K562 (cell line): Measurements from ENCODE around the gene SLIT1. TPM values are rescaled to one million over a fixed set of nuclear protein-coding genes. Genes with fewer than 3 reads are reported as not detected.

Experiments used
- ATAC-seq: fragments of 200-7000 bp; cut with Tn5 transposase; 3 replicates; pipeline ENCODE4 v1.9.1; 2020; ENCODE audit warnings: moderate library complexity
- BruUV-seq: library from RNA; stranded (reverse); fragments of 400-500 nt; replicated peaks from 2 replicates; lab custom pipeline; 2021; lab: Mats Ljungman, UMichigan
- CTCF ChIA-PET: fragments of 300-600 bp; formaldehyde crosslinking; extraction: SDS; loops from one replicate; lab custom pipeline; 2021; ENCODE audit warnings: low intra/inter-chr PET ratio; lab: Yijun Ruan, JAX
- POLR2A ChIA-PET: fragments of 300-600, 350-650 bp; sonication (Branson Sonifier 250); formaldehyde crosslinking; extraction: SDS; loops from one replicate; lab custom pipeline; 2021; ENCODE audit warnings: antibody characterized with exemption, inconsistent platforms; lab: Yijun Ruan, JAX
- DNase-seq, 4 experiments: peaks; one replicate each; pipeline versions ENCODE4 v3.0.0 to v3.0.0-alpha.2; 2011 to 2018; ENCODE audit warnings: low spot score in 3 of 4, mixed read lengths in 3 of 4; ENCODE audit errors: extremely low read depth in 1 of 4
- FAIRE-seq: peaks from 2 replicates; lab custom pipeline; 2011; peaks lifted over from hg19 to GRCh38; lab: Jason Lieb, UNC
- H2AFZ ChIP-seq: 2 replicates; pipeline ENCODE4 v1.6.0; 2011; ENCODE audit warnings: low read depth, low read length, control low read depth, inconsistent platforms
- H3K27ac ChIP-seq: fragments of 200-600 bp; 3 replicates; pipeline ENCODE4 v1.8.0; 2011; ENCODE audit warnings: low read depth, mild to moderate bottlenecking, control low read depth, inconsistent platforms, low read length, moderate library complexity, mixed read lengths; ENCODE audit errors: extremely low read depth
- H3K27me3 ChIP-seq, 2 experiments: fragments of 300-600 bp in 1 of 2; 2 replicates in 1 of 2; 3 replicates in 1 of 2; pipeline versions ENCODE4 v1.6.0 to v1.8.0; 2011; ENCODE audit warnings: inconsistent platforms in 2 of 2, low read length in 2 of 2, mild to moderate bottlenecking in 1 of 2, mixed read lengths in 1 of 2, moderate library complexity in 1 of 2; ENCODE audit not compliant: control insufficient read depth in 2 of 2, insufficient read depth in 2 of 2
- H3K36me3 ChIP-seq: fragments of 300-600 bp; 3 replicates; pipeline ENCODE4 v1.8.0; 2011; ENCODE audit warnings: mild to moderate bottlenecking, low read length, inconsistent platforms; ENCODE audit not compliant: control insufficient read depth, insufficient read depth
- H3K4me1 ChIP-seq, 2 experiments: fragments of 200-600 bp in 1 of 2; replicated peaks in 1 of 2; 2 replicates in 1 of 2; 3 replicates in 1 of 2; pipeline versions ENCODE4 v1.5.1 to v1.8.0; 2011; ENCODE audit warnings: inconsistent platforms in 2 of 2, low read length in 2 of 2, mild to moderate bottlenecking in 1 of 2, mixed read lengths in 1 of 2, moderate library complexity in 1 of 2; ENCODE audit not compliant: control insufficient read depth in 2 of 2, insufficient read depth in 2 of 2
- H3K4me2 ChIP-seq: 2 replicates; pipeline ENCODE4 v1.6.1; 2011; ENCODE audit warnings: low read length, control low read depth, inconsistent platforms, mixed read lengths; ENCODE audit not compliant: insufficient read depth
- H3K4me3 ChIP-seq: fragments of 200-600 bp; sonication (generic), shearing (Covaris generic); 2 replicates; pipeline ENCODE4 v1.5.1; 2016; ENCODE audit warnings: control low read depth, inconsistent platforms
- H3K79me2 ChIP-seq: fragments of 200-600 bp; 3 replicates; pipeline ENCODE4 v1.8.0; 2011; ENCODE audit warnings: low read length, inconsistent platforms; ENCODE audit not compliant: control insufficient read depth, insufficient read depth
- H3K9ac ChIP-seq, 2 experiments: 2 replicates each; pipeline versions ENCODE4 v1.6.0 to v1.6.1; 2011; ENCODE audit warnings: low read depth in 2 of 2, low read length in 2 of 2, control low read depth in 1 of 2, inconsistent platforms in 1 of 2, mild to moderate bottlenecking in 1 of 2, mixed read lengths in 1 of 2; ENCODE audit not compliant: insufficient read depth in 1 of 2
- H3K9me1 ChIP-seq: one replicate; pipeline ENCODE4 v1.6.0; 2011; ENCODE audit warnings: inconsistent platforms, mild to moderate bottlenecking, low read length, moderate library complexity; ENCODE audit not compliant: control insufficient read depth, insufficient read depth
- H3K9me3 ChIP-seq: replicated peaks from 2 replicates; pipeline ENCODE4 v1.5.1; 2011; ENCODE audit warnings: low read depth, low read length, inconsistent platforms; ENCODE audit not compliant: control insufficient read depth, insufficient read depth
- H4K20me1 ChIP-seq: replicated peaks from 2 replicates; pipeline ENCODE4 v1.6.1; 2011; ENCODE audit warnings: low read length, inconsistent platforms, mixed read lengths; ENCODE audit not compliant: control insufficient read depth, insufficient read depth
- BACH1 ChIP-seq: fragments of 200-800 bp; sonication (Bioruptor generic); IDR thresholded peaks from 2 replicates; pipeline ENCODE4 v1.6.1; 2016; ENCODE audit warnings: missing genetic modification characterization, missing compliant biosample characterization
- CC2D1A ChIP-seq: fragments of 450-650 bp; IDR thresholded peaks from 2 replicates; pipeline ENCODE4 v1.6.1; 2017; ENCODE audit warnings: mild to moderate bottlenecking
- CCNT2 ChIP-seq: IDR thresholded peaks from 2 replicates; pipeline ENCODE4 v1.6.1; 2011; ENCODE audit warnings: borderline replicate concordance, low read depth, mild to moderate bottlenecking, moderate library complexity, mixed read lengths, low read length; ENCODE audit not compliant: insufficient read length; ENCODE audit errors: extremely low read depth
- CREB1 ChIP-seq, 2 experiments: sonication (generic) in 1 of 2; formaldehyde crosslinking in 1 of 2; IDR thresholded peaks; 2 replicates each; pipeline versions ENCODE4 v1.6.1 to v1.8.0; 2012 to 2022; ENCODE audit warnings: inconsistent platforms in 1 of 2, mild to moderate bottlenecking in 1 of 2, missing genetic modification reagents in 1 of 2, moderate library complexity in 1 of 2
- MCM3 ChIP-seq: fragments of 450-650 bp; IDR thresholded peaks from 2 replicates; pipeline ENCODE4 v1.6.1; 2016
- MECOM ChIP-seq: fragments of 250-450 bp; sonication (Bioruptor Pico); IDR thresholded peaks from 2 replicates; pipeline ENCODE4 v1.8.0; 2022; ENCODE audit warnings: inconsistent platforms
- NCOA6 ChIP-seq: fragments of 450-650 bp; IDR thresholded peaks from 2 replicates; pipeline ENCODE4 v1.6.1; 2017; ENCODE audit warnings: mild to moderate bottlenecking
- NR2F6 ChIP-seq: fragments of 450-650 bp; formaldehyde crosslinking; IDR thresholded peaks from 2 replicates; pipeline ENCODE4 v1.4.0; 2020; ENCODE audit warnings: mild to moderate bottlenecking
- RB1 ChIP-seq: fragments of 450-650 bp; IDR thresholded peaks from 2 replicates; pipeline ENCODE4 v1.6.1; 2017; ENCODE audit warnings: low read depth, mild to moderate bottlenecking
- RBM15 ChIP-seq: fragments of 200-400 bp; formaldehyde crosslinking; IDR thresholded peaks from 2 replicates; pipeline ENCODE4 v1.6.1; 2018; ENCODE audit warnings: mild to moderate bottlenecking, low read length, moderate library complexity; ENCODE audit not compliant: insufficient read depth
- SRSF1 ChIP-seq: fragments of 200-400 bp; formaldehyde crosslinking; IDR thresholded peaks from 2 replicates; pipeline ENCODE4 v1.6.1; 2017; ENCODE audit warnings: mild to moderate bottlenecking, low read depth, low read length, moderate library complexity
- TARDBP ChIP-seq: fragments of 450-650 bp; IDR thresholded peaks from 2 replicates; pipeline ENCODE4 v1.6.1; 2016
- U2AF2 ChIP-seq: fragments of 200-400 bp; formaldehyde crosslinking; optimal IDR thresholded peaks from 2 replicates; pipeline ENCODE3; 2017; ENCODE audit warnings: low read depth, mild to moderate bottlenecking, low read length
- ZNF124 ChIP-seq: sonication (generic); formaldehyde crosslinking; IDR thresholded peaks from 2 replicates; pipeline ENCODE4 v1.8.1; 2022; ENCODE audit warnings: missing genetic modification reagents
- ZNF717 ChIP-seq: fragments of 250-450 bp; sonication (Bioruptor Pico); IDR thresholded peaks from 2 replicates; pipeline ENCODE4 v1.5.0; 2021
- WGBS: fragments of 100-300 bp; shearing (Covaris generic); methylation state at CpG from one replicate; pipeline ENCODE4 v1.1.6; 2016; ENCODE audit warnings: low coverage, mixed read lengths; ENCODE audit not compliant: insufficient coverage; ENCODE audit errors: missing lambda C conversion rate; 5-methylcytosine and 5-hydroxymethylcytosine counted together
- in situ Hi-C: fragments of 300-500 bp; cut with MboI; formaldehyde crosslinking; loops from 4 replicates; pipeline ENCODE4 v1.15.0; 2018; ENCODE audit warnings: inconsistent platforms, mixed read lengths
- intact Hi-C: fragments of 100-400 bp; cut with micrococcal nuclease; formaldehyde crosslinking; loops from 2 replicates; pipeline ENCODE4 v1.14.2; 2022
- polyA plus RNA-seq, 8 experiments: library from polyadenylated mRNA; depleted of rRNA in 4 of 8; stranded (reverse) in 5 of 8; unstranded in 3 of 8; fragments of >200 nt; fragmentation: Nextera tagmentation in 2 of 8; fragmentation: Illumina TruSeq in 1 of 8; extraction: Ambion mirVana in 2 of 8; extraction: Trizol in 1 of 8; gene quantifications; 2 replicates each; pipeline versions ENCODE4 v1.2.1 to v1.2.3, GENCODE V29; 2011 to 2014; ENCODE audit warnings: inconsistent platforms in 1 of 8, missing spikeins in 1 of 8
- total RNA-seq, 7 experiments: library from RNA; depleted of rRNA in 6 of 7; stranded (reverse); fragments of >200 nt in 6 of 7; fragmentation: Illumina TruSeq in 2 of 7; extraction: Trizol in 2 of 7; gene quantifications; 2 replicates each; pipeline versions ENCODE4 v1.2.1 to v1.2.3, GENCODE V29; 2011 to 2021; ENCODE audit warnings: low replicate concordance in 1 of 7

The SLIT1 gene
- total and polyA plus RNA-seq, 9 of the 15 experiments (the other 6 are each of a cell fraction or from before 2014, with no cell fraction given): 0.01 to 0.11 (median 0.04) TPM; not detected in 3

- BruUV-seq: no TSS peak
- 0% methylated on average over 5 of the region's 7 CpGs for WGBS
- Histone ChIP-seq H3K4me1 (no peaks in the 10 kb centered on the region), H3K9ac (no peak overlapping the region), H3K36me3 (no peaks in the 10 kb centered on the region), H3K9me1 (no peaks in the 10 kb centered on the region), H3K27ac (no peak overlapping the region), H3K27me3 (peaks cover 8 to 46% of the 10 kb centered on the region in 2 experiments; a peak in 3 of 5 replicates), H4K20me1 (no peaks in the 10 kb centered on the region), H2AFZ (no peak overlapping the region), H3K4me3 (no peak overlapping the region), H3K9me3 (no peaks in the 10 kb centered on the region), H3K79me2 (no peaks in the 10 kb centered on the region), H3K4me2 (no peak overlapping the region)
- no peak for DNase-seq
- POLR2A ChIA-PET: no interaction called here
- TF ChIP-seq NR2F6 (CRISPR knock-in tag): no peak
- no peak for TF ChIP-seq ZNF124 (CRISPR knock-in tag)
- no peak for TF ChIP-seq CREB1 (IDR thresholded peaks at IDR 0.05)
- TF ChIP-seq CREB1 (CRISPR knock-in tag; IDR thresholded peaks at IDR 0.05): no peak
- no peak for TF ChIP-seq ZNF717 (CRISPR knock-in tag)
- no peak for TF ChIP-seq U2AF2
- no peak for TF ChIP-seq RB1
- TF ChIP-seq BACH1: no peak
- TF ChIP-seq MCM3: no peak
- TF ChIP-seq MECOM (CRISPR knock-in tag): no peak
- no peak for TF ChIP-seq NCOA6
- no peak for TF ChIP-seq RBM15
- TF ChIP-seq CCNT2: no peak
- no peak for TF ChIP-seq SRSF1
- TF ChIP-seq TARDBP: no peak
- no peak for TF ChIP-seq CC2D1A
- no peak for ATAC-seq
- no peak for FAIRE-seq
- in situ Hi-C loops: no loop called here
- CTCF ChIA-PET: no interaction called here
- intact Hi-C loops: no loop called here
Observed at GRCh38 chr10:97153270-97153850, 32.4 kb downstream of the SLIT1 start.
